ENCODE measurements around the gene CBLL2.
"Not testable (repeated sequence)": the region's sequence is repeated elsewhere in the genome, so short reads cannot be mapped to it uniquely, and the experiment has no call there.

Gene CBLL2

DNA sequence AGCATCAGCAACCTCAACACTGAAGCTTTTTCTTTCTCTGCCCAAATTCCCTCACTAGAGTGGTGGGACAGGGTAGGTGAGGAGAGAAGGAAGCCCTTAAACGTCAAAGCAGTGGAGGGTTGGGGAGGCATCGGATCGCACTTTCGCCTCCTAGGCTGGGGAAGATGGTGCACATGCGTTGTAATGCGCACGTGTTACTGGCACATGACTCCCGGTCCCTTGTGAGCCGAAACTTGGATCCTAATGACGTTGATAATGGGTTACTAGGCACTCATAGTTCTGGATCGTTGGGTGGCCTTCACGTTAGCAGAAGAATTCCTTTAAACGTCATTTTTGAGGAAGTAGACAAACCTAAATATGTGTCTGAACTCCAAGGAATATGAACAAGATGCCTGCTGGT is at the start of gene CBLL2:
TSS of gene CBLL2 (plus strand) at position 301 of the 400 bp plus-strand sequence. CDS start at position 380, 79 bp downstream.
- no peak for DNase-seq (ENCODE audit: extremely low read depth in 1 of 2, low read depth in 1 of 2)

GRCh38 chrX:22234380-22234779 is 38.3 kb upstream of the CBLL2 start:
- DNase-seq (ENCODE audit: extremely low read depth in 1 of 2, low read depth in 1 of 2) = no peak

GRCh38 chrX:22237479-22237878 is 35.2 kb upstream of the CBLL2 start:
- DNase-seq (ENCODE audit: extremely low read depth in 1 of 2, low read depth in 1 of 2) = no peak

DNA sequence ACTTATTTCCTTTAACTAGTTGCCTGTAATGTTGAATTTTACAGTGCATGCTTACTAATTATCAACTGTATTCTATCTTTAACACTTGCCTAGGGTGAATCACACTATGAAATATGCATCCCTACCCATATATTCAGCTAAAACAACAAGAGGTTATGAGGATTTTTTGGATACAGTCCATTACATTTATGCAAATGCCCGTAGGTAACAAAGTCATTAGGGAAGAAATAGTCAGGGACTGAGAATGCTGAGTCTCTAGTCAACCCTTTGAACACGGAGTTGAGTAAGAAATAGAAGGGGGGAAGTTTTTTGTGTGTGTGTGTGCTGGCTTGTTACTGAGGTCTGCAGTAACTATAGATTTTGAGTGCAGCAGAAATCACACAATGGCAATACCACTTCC is 26.1 kb upstream of the CBLL2 start:
- no peak for DNase-seq (ENCODE audit: extremely low read depth in 1 of 2, low read depth in 1 of 2)

- no peak for DNase-seq (ENCODE audit: extremely low read depth in 1 of 2, low read depth in 1 of 2)
Observed at GRCh38 chrX:22247169-22247568, 25.5 kb upstream of the CBLL2 start.

DNA sequence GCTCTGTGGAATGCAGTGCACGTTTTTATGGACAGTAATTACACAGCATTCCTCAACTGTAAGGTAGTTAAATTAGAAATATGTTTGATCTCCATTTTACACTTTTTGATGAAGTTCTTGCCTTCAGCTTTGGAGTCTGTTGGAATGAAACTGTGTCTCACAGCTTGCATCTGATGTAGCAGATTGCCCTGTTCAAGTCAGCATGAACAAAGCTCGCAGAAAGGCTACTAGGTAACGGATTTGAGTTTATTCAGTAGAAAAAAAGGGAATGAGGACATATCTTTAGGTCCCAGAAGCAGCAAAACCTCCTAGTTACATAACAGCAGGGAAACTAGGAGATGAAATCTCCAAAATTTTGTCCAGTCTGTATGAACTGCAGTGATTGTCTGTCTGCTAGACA is 24.3 kb upstream of the CBLL2 start:
- no peak for DNase-seq (ENCODE audit: extremely low read depth in 1 of 2, low read depth in 1 of 2)

DNA sequence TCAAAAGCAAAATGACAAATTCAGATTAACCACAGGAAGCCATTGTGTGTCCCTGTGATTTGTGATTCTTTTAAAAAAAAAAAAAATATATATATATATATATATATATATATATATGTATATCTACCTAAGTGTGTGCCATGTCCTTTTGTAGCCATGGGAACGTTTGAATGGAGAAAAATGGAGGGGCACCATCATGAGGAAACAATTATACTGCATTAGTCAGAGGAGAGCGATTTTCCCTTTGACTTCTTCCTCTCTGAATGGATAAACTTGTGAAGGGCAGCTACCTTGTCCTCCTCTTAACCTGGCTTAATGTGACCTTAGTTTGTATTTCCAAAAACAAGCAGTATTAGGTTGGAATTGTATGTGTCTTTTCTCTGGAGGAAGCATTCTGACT is 23.3 kb upstream of the CBLL2 start:
- DNase-seq (ENCODE audit: extremely low read depth in 1 of 2, low read depth in 1 of 2) = no peak

GRCh38 chrX:22268706-22269105 is 4.0 kb upstream of the CBLL2 start:
- no peak for DNase-seq (ENCODE audit: extremely low read depth in 1 of 2, low read depth in 1 of 2)

DNA sequence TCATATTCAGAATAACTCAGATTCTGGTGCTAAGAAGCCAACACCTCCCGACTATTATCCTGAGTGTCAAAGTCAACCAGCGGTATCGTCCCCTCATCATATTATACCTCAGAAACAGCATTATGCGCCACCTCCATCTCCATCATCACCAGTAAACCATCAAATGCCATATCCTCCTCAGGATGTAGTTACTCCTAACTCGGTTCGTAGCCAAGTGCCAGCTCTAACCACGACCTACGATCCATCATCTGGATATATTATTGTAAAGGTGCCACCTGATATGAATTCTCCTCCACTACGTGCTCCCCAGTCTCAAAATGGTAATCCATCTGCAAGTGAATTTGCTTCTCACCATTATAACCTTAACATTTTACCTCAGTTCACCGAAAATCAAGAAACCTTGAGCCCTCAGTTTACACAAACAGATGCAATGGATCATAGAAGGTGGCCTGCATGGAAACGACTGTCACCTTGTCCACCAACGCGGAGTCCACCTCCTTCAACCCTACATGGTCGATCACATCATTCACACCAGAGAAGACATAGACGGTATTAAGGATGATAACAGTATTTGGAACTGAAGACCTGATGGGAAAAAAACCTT is 1.1 kb downstream of the CBLL2 start:
- DNase-seq (ENCODE audit: extremely low read depth in 1 of 2, low read depth in 1 of 2) = no peak

DNA sequence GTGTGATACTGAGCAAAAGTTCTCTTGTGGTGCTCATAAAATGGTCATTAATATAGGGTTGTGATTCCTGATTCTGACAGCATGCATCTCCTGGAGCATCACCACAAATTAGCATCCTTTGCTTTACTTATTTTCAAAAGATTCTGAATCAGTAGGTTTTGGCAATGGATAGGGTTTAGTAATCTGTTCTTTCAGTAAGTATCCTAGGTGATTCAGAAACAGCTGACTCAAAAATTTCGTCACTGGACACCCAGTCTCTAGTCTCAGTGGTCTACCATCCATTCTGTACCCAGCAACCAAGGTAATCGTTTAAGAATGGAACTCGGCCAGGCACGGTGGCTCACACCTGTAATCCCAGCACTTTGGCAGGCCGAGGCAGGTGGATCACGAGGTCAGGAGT is 4.1 kb downstream of the CBLL2 start:
- no peak for DNase-seq (ENCODE audit: extremely low read depth in 1 of 2, low read depth in 1 of 2)

GRCh38 chrX:22278375-22278774 is 5.7 kb downstream of the CBLL2 start:
- DNase-seq (ENCODE audit: extremely low read depth in 1 of 2, low read depth in 1 of 2) = no peak

- not testable (repeated sequence) for DNase-seq (ENCODE audit: extremely low read depth in 1 of 2, low read depth in 1 of 2)
Observed at GRCh38 chrX:22289209-22289608, 16.5 kb downstream of the CBLL2 start.

GRCh38 chrX:22296871-22297270 is 24.2 kb downstream of the CBLL2 start:
- no peak for DNase-seq (ENCODE audit: extremely low read depth in 1 of 2, low read depth in 1 of 2)

DNA sequence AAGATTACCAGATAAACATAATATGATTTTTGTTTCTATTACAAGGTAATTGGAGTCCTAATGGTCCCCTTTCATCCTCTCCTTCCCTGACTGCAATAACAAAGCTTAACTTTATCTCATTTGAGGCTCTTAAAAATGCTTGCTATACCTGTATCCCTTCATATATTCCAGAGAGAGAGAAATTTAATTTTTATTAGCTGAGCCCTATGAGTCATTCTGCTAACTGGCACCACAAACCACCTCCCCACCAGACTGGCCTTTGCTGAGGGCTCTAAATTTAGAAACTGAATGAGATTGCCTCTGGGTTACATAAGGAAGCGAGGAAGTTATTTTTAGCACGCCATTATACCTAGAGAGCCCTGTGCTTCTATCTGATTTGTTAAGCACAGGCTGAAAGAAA is 27.4 kb downstream of the CBLL2 start:
- no peak for DNase-seq (ENCODE audit: extremely low read depth in 1 of 2, low read depth in 1 of 2)

DNA sequence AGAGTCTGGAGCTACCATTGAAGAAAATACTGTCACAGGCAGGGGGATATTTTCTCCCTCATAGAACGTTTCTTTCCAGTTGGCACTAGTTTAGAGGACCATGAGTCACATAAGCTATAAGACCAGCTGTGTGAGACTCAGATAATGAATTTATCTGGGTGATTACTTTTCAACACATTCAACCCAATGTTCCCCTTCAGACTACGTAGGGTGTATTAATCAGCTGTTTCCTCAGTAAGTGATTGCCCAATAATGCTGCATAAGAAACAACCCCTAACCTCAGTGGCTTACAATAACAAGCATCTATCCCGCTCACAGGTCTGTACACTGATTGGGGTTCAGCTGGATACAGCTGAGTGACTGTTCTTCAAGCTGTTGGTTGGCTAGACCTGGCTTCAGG is 38.1 kb downstream of the CBLL2 start:
- DNase-seq (ENCODE audit: extremely low read depth in 1 of 2, low read depth in 1 of 2) = no peak

- no peak for DNase-seq (ENCODE audit: extremely low read depth in 1 of 2, low read depth in 1 of 2)
Observed at GRCh38 chrX:22313766-22314165, 41.1 kb downstream of the CBLL2 start.

DNA sequence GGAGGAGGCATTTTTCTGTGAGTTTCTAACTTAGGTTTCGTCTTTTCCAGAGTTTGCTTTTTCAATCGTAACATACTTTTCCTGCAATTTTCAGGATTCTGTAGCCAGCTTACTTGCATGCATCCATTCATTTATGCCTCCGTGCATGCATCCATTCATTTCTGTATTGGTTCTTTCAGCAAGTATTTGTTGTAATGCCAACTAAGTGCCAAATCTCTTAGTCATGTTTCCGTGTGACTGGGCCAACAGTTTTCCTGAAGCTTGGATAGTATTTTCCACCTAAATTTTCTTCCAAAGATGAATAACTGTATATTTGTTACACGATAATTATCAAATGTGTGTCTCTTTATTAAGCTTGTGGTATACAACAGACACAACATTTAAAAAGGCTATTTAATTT is 41.5 kb downstream of the CBLL2 start:
- DNase-seq (ENCODE audit: extremely low read depth in 1 of 2, low read depth in 1 of 2) = no peak

DNA sequence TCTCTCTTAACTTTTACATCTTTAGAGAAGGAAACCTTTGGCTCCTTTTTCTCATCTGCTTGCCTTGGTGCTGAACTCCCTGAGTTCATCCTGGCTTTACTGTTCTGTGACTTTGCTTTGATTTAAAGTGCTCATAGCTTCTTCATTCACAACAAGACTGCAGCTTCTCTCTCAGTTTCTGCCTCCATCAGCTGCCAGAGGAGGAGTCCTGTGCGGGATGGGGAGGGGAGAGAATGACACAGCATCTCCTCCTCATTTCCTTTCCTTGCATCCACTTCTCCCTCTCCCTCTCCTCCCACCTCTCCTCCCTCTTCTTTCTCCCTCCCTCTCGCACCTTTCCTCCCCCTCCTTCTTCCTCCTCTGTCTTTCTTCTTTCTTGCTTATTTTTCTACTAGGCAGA is 42.0 kb downstream of the CBLL2 start:
- no peak for DNase-seq (ENCODE audit: extremely low read depth in 1 of 2, low read depth in 1 of 2)

GRCh38 chrX:22315151-22315550 is 42.4 kb downstream of the CBLL2 start:
- no peak for DNase-seq (ENCODE audit: extremely low read depth in 1 of 2, low read depth in 1 of 2)

DNA sequence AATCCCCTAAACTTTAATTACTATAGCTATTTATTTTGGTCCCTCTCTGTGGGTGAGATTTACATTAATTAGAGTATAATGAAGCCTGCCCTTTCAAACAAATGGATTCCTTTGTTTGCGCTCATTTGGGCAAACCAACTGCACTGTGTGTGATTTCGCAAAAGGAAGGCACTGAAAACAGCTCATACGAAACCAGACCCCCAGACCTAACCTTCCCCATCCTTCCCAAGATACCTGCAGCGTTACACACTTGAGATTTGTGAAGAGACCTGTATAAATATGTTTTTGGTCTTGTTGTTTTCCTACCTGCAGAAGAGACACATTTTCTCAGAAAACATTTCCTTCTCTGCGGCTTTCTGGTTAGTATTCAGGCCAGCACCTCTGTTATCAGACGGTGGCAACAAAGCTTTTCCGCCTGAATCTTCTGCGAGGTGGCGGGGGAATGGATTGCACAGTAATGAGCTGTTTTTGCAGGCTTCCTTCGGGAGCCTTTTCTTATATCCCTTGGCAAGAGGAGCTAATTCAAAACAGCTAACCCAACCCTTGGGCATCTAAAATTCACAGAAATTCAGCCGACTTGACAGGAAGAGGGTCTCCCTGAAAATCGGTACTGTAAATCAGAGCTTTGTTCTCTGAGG is 47.6 kb downstream of the CBLL2 start:
- no peak for DNase-seq (ENCODE audit: extremely low read depth in 1 of 2, low read depth in 1 of 2)

DNA sequence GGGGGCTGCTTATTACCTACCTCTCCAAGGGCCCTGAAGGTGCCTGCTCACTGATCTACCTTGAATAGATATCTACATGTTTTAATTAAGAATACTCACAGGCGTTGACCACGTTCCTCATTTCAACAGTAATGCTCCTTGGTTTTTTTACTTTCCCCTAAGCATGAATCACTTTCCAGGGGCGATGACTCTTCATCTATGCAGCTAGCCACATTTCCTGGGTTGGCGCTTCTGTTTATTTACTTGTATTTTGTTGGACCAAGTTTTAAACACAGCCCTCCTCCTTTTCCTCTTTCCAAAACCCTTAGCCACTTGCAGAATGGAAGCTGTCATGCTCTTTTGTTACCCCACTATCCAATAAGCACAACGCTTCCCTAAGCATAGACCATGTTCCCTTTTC is 50.8 kb downstream of the CBLL2 start:
- no peak for DNase-seq (ENCODE audit: extremely low read depth in 1 of 2, low read depth in 1 of 2)
